Sigmoid colon (tissue), 3 donors: ENCODE results near the gene AGPAT1.

Source experiments
- CTCF ChIP-seq, 4 experiments: fragments of 450-650 bp in 3 of 4; fragments of 200-600 bp in 1 of 4; IDR thresholded peaks; one replicate each; pipeline ENCODE4 v1.5.1; 2016 to 2019; ENCODE audit warnings: antibody characterized with exemption in 4 of 4, mild to moderate bottlenecking in 3 of 4, moderate library complexity in 2 of 4
- POLR2A ChIP-seq, 2 donors: fragments of 450-650 bp; IDR thresholded peaks; one replicate each; pipeline ENCODE4 v1.6.1; 2016; ENCODE audit warnings: antibody characterized with exemption in 2 of 2, mild to moderate bottlenecking in 2 of 2, moderate library complexity in 2 of 2

GRCh38 chr6:32174416-32174815, 1.5 kb downstream of the AGPAT1 start:
- no peak for TF ChIP-seq POLR2A (IDR thresholded peaks at IDR 0.05)
- no peak for TF ChIP-seq CTCF (IDR thresholded peaks at IDR 0.05)
